Measurements from ENCODE around the gene GLRA3.
"Not testable (repeated sequence)": the region's sequence is repeated elsewhere in the genome, so short reads cannot be mapped to it uniquely, and the experiment has no call there.

- not testable (repeated sequence) for TF ChIP-seq POLR2A (IDR thresholded peaks at IDR 0.05; ENCODE audit: low read length); GATA1 (IDR thresholded peaks at IDR 0.05; ENCODE audit: low read depth, low read length)
These were observed 50.6 kb downstream of the GLRA3 start for GRCh38 chr4:174778274-174778986.

All from erythroblast (primary cell).